Endothelial cell of umbilical vein (primary cell): ENCODE results near the gene FTH1. TPM values are rescaled to one million over a fixed set of nuclear protein-coding genes. Genes with fewer than 3 reads are reported as not detected.

Source experiments
- BruUV-seq: library from RNA; stranded (reverse); fragments of 400-500 nt; replicated peaks from 2 replicates; lab custom pipeline; 2021; lab: Mats Ljungman, UMichigan
- CTCF ChIA-PET: fragments of 300-600, 350-600 bp; sonication (Branson Sonifier 250); formaldehyde crosslinking; loops from one replicate; lab custom pipeline; 2021; ENCODE audit warnings: antibody characterized with exemption, inconsistent platforms; lab: Charles Lee
- POLR2A ChIA-PET: fragments of 300-600, 350-600 bp; sonication (Branson Sonifier 250); formaldehyde crosslinking; loops from one replicate; lab custom pipeline; 2021; ENCODE audit warnings: antibody characterized with exemption, inconsistent platforms; lab: Charles Lee
- DNase-seq: peaks from one replicate; pipeline ENCODE4 v3.0.0-alpha.2; 2011; ENCODE audit warnings: low read depth, low spot score
- FAIRE-seq: peaks from 2 replicates; lab custom pipeline; 2011; peaks lifted over from hg19 to GRCh38; lab: Jason Lieb, UNC
- H2AFZ ChIP-seq: 2 replicates; pipeline ENCODE4 v1.6.0; 2012; ENCODE audit warnings: low read depth, low read length, control low read depth, inconsistent platforms
- H3K27ac ChIP-seq: 2 replicates; pipeline ENCODE4 v1.5.1; 2011; ENCODE audit warnings: low read depth, mild to moderate bottlenecking, control low read depth, low read length, moderate library complexity; ENCODE audit not compliant: insufficient read depth
- H3K27me3 ChIP-seq, 2 experiments: 2 replicates each; pipeline versions ENCODE4 v1.6.0 to v1.6.1; 2011; ENCODE audit warnings: low read length in 2 of 2, mixed read lengths in 1 of 2; ENCODE audit not compliant: control insufficient read depth in 2 of 2, insufficient read depth in 2 of 2
- H3K36me3 ChIP-seq, 2 experiments: 2 replicates in 1 of 2; 3 replicates in 1 of 2; pipeline ENCODE4 v1.5.1; 2011; ENCODE audit warnings: low read length in 2 of 2, mild to moderate bottlenecking in 1 of 2, moderate library complexity in 1 of 2; ENCODE audit not compliant: control insufficient read depth in 2 of 2, insufficient read depth in 2 of 2; ENCODE audit errors: extremely low read depth in 1 of 2
- H3K4me1 ChIP-seq: 3 replicates; pipeline ENCODE4 v1.5.1; 2011; ENCODE audit warnings: mild to moderate bottlenecking, low read length; ENCODE audit not compliant: control insufficient read depth, insufficient read depth; ENCODE audit errors: extremely low read depth
- H3K4me2 ChIP-seq: 2 replicates; pipeline ENCODE4 v1.6.1; 2011; ENCODE audit warnings: low read length, control low read depth, mixed read lengths; ENCODE audit not compliant: insufficient read depth
- H3K4me3 ChIP-seq, 3 experiments: fragments of 200-600 bp in 1 of 3; sonication (generic), shearing (Covaris generic) in 1 of 3; replicated peaks in 1 of 3; 2 replicates each; pipeline ENCODE4 v1.5.1; 2011 to 2016; ENCODE audit warnings: control low read depth in 3 of 3, low read length in 3 of 3, mild to moderate bottlenecking in 2 of 3, inconsistent platforms in 1 of 3, low read depth in 1 of 3, moderate library complexity in 1 of 3; ENCODE audit not compliant: insufficient read depth in 1 of 3
- H3K79me2 ChIP-seq: 2 replicates; pipeline ENCODE4 v1.6.0; 2012; ENCODE audit warnings: low read length, inconsistent platforms; ENCODE audit not compliant: control insufficient read depth, insufficient read depth
- H3K9ac ChIP-seq: replicated peaks from 2 replicates; pipeline ENCODE3; 2011; ENCODE audit warnings: low read length, control low read depth; ENCODE audit not compliant: insufficient read depth; ENCODE audit errors: extremely low read depth
- H3K9me1 ChIP-seq: replicated peaks from 3 replicates; pipeline ENCODE4 v1.6.0; 2011; ENCODE audit warnings: mild to moderate bottlenecking, low read length; ENCODE audit not compliant: control insufficient read depth, insufficient read depth; ENCODE audit errors: extremely low read depth
- H3K9me3 ChIP-seq: replicated peaks from 2 replicates; pipeline ENCODE4 v1.5.1; 2012; ENCODE audit warnings: low read length, inconsistent platforms; ENCODE audit not compliant: control insufficient read depth, insufficient read depth
- H4K20me1 ChIP-seq: replicated peaks from 2 replicates; pipeline ENCODE3; 2011; ENCODE audit warnings: mild to moderate bottlenecking, low read length; ENCODE audit not compliant: control insufficient read depth, insufficient read depth; ENCODE audit errors: extremely low read depth
- EZH2 ChIP-seq: IDR thresholded peaks from 2 replicates; pipeline ENCODE4 v1.6.1; 2012; ENCODE audit warnings: borderline replicate concordance, low read depth, mild to moderate bottlenecking, moderate library complexity, low read length, inconsistent platforms; ENCODE audit not compliant: severe bottlenecking
- FOS ChIP-seq: IDR thresholded peaks from 2 replicates; pipeline ENCODE4 v1.6.1; 2011; ENCODE audit warnings: mild to moderate bottlenecking, low read length, moderate library complexity, borderline replicate concordance; ENCODE audit not compliant: insufficient read depth
- GATA2 ChIP-seq: IDR thresholded peaks from 2 replicates; pipeline ENCODE4 v1.7.0; 2011; ENCODE audit warnings: low read depth, mild to moderate bottlenecking, moderate library complexity, mixed read lengths, low read length; ENCODE audit not compliant: insufficient read length, insufficient read depth
- JUN ChIP-seq: IDR thresholded peaks from 2 replicates; pipeline ENCODE4 v1.6.1; 2011; ENCODE audit warnings: borderline replicate concordance, low read depth; ENCODE audit not compliant: insufficient read length, insufficient read depth
- MAX ChIP-seq: IDR thresholded peaks from 2 replicates; pipeline ENCODE4 v1.6.1; 2011; ENCODE audit not compliant: insufficient read depth, insufficient read length
- MYC ChIP-seq: IDR thresholded peaks from one replicate; pipeline ENCODE4 v1.6.1; 2011; ENCODE audit warnings: mild to moderate bottlenecking, low read depth, low read length
- POLR2A ChIP-seq: IDR thresholded peaks from 2 replicates; pipeline ENCODE4 v1.6.1; 2012; ENCODE audit warnings: low read depth, mild to moderate bottlenecking, control low read depth, low read length
- POLR2AphosphoS5 ChIP-seq: IDR thresholded peaks from 2 replicates; pipeline ENCODE4 v1.6.1; 2012; ENCODE audit warnings: low read depth, mild to moderate bottlenecking, control low read depth, low read length, moderate library complexity; ENCODE audit not compliant: insufficient read depth
- dilution Hi-C: fragments of 300-500 bp; cut with MboI; formaldehyde crosslinking; loops from one replicate; pipeline ENCODE4 v1.15.0; 2019; ENCODE audit warnings: low sequenced_read_pairs; ENCODE audit not compliant: extremely low pct_ligation_motif_present
- intact Hi-C: fragments of 100-400 bp; cut with micrococcal nuclease; formaldehyde crosslinking; loops from one replicate; pipeline ENCODE4 v1.10.0; 2022
- polyA plus RNA-seq, 4 experiments: library from polyadenylated mRNA; depleted of rRNA in 3 of 4; stranded (reverse) in 3 of 4; unstranded in 1 of 4; fragments of >200 nt; gene quantifications; 2 replicates each; pipeline versions ENCODE4 v1.2.1 to v1.2.3, GENCODE V29; 2011 to 2012; ENCODE audit warnings: missing spikeins in 1 of 4
- total RNA-seq: library from RNA; stranded (reverse); gene quantifications from 2 replicates; pipeline ENCODE4 v1.2.3, GENCODE V29; 2021
- TF ChIP-seq, protein P1 (sequence below), 2 donors: IDR thresholded peaks; 1 replicate in 1 of 2; 2 replicates in 1 of 2; pipeline ENCODE4 v1.5.1; 2011; ENCODE audit warnings: low read length in 2 of 2, mild to moderate bottlenecking in 2 of 2, moderate library complexity in 2 of 2, control low read depth in 1 of 2, inconsistent platforms in 1 of 2, low read depth in 1 of 2; ENCODE audit not compliant: insufficient read depth in 1 of 2; ENCODE audit errors: extremely low read depth in 1 of 2

Gene FTH1
- total and polyA plus RNA-seq, 2 donors (not counting 3 experiments of a cell fraction or from before 2014, with no cell fraction given): 1,177 to 2,501 TPM

GRCh38 chr11:62011881-62012280 is 44.4 kb upstream of the FTH1 start:
- POLR2A ChIA-PET: no interaction called here
- no peaks in the 10 kb centered on the region for H3K4me1 ChIP-seq
- no peaks in the 10 kb centered on the region for H3K9me1 ChIP-seq

More at GRCh38 chr11:62011881-62012280, 44.4 kb upstream of the FTH1 start:
- CTCF ChIA-PET: interaction anchor here (1.3 kb wide), 1 partner anchor 70 kb away, joined by 4 read pairs; no protein-coding TSS in a partner anchor
- TF ChIP-seq FOS (no peak), POLR2AphosphoS5 (no peak), MYC (no peak), GATA2 (no peak), EZH2 (no peak), MAX (no peak), JUN (no peak), POLR2A (no peak)
- TF ChIP-seq, protein P1, sequence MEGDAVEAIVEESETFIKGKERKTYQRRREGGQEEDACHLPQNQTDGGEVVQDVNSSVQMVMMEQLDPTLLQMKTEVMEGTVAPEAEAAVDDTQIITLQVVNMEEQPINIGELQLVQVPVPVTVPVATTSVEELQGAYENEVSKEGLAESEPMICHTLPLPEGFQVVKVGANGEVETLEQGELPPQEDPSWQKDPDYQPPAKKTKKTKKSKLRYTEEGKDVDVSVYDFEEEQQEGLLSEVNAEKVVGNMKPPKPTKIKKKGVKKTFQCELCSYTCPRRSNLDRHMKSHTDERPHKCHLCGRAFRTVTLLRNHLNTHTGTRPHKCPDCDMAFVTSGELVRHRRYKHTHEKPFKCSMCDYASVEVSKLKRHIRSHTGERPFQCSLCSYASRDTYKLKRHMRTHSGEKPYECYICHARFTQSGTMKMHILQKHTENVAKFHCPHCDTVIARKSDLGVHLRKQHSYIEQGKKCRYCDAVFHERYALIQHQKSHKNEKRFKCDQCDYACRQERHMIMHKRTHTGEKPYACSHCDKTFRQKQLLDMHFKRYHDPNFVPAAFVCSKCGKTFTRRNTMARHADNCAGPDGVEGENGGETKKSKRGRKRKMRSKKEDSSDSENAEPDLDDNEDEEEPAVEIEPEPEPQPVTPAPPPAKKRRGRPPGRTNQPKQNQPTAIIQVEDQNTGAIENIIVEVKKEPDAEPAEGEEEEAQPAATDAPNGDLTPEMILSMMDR (IDR thresholded peaks at IDR 0.05; ENCODE audit: extremely low read depth in 1 of 2, insufficient read depth in 1 of 2, low read depth in 1 of 2, low read length in 2 of 2): no peak
- Histone ChIP-seq H3K9ac (no peak overlapping the region), H3K27me3 (no peaks in the 10 kb centered on the region), H3K36me3 (no peaks in the 10 kb centered on the region), H3K4me3 (no peak overlapping the region), H3K27ac (no peak overlapping the region), H3K4me2 (no peak overlapping the region), H4K20me1 (no peaks in the 10 kb centered on the region), H3K79me2 (no peaks in the 10 kb centered on the region), H3K9me3 (no peaks in the 10 kb centered on the region), H2AFZ (no peak overlapping the region)
- DNase-seq (no peak), FAIRE-seq (no peak)
- intact Hi-C loops (no loop called here), dilution Hi-C loops (no loop called here)
- no TSS peak for BruUV-seq
